A673 (cell line): Measurements from ENCODE around the gene MEGF6.

Experiments
- CTCF ChIP-seq: fragments of 300-800, 200-600 bp; sonication (generic); conservative IDR thresholded peaks from 2 replicates; pipeline ENCODE4 v1.5.1; 2017; ENCODE audit warnings: low read depth, mild to moderate bottlenecking, antibody characterized with exemption, low read length, moderate library complexity, mixed read lengths
- EZH2 ChIP-seq: fragments of 200-600 bp; sonication (generic); IDR thresholded peaks from 2 replicates; pipeline ENCODE4 v1.6.1; 2017; ENCODE audit warnings: borderline replicate concordance, low read depth, mild to moderate bottlenecking, mixed read lengths, antibody characterized with exemption, low read length; ENCODE audit not compliant: poor library complexity, severe bottlenecking

- TF ChIP-seq EZH2 (no peak), CTCF (no peak)
These were observed 17.6 kb downstream of the MEGF6 start for GRCh38 chr1:3593745-3594144.
